ENCODE results near the gene RIC1. TPM values are rescaled to one million over a fixed set of nuclear protein-coding genes. Genes with fewer than 3 reads are reported as not detected.
A peak's percentile ranks its signal among the peaks of the same experiment; 100 is the strongest.

Gene RIC1
- total and polyA plus RNA-seq, 2 of the 13 experiments (the other 11 are each of a cell fraction or from before 2014, with no cell fraction given) = 18.2 to 19.0 TPM

DNA sequence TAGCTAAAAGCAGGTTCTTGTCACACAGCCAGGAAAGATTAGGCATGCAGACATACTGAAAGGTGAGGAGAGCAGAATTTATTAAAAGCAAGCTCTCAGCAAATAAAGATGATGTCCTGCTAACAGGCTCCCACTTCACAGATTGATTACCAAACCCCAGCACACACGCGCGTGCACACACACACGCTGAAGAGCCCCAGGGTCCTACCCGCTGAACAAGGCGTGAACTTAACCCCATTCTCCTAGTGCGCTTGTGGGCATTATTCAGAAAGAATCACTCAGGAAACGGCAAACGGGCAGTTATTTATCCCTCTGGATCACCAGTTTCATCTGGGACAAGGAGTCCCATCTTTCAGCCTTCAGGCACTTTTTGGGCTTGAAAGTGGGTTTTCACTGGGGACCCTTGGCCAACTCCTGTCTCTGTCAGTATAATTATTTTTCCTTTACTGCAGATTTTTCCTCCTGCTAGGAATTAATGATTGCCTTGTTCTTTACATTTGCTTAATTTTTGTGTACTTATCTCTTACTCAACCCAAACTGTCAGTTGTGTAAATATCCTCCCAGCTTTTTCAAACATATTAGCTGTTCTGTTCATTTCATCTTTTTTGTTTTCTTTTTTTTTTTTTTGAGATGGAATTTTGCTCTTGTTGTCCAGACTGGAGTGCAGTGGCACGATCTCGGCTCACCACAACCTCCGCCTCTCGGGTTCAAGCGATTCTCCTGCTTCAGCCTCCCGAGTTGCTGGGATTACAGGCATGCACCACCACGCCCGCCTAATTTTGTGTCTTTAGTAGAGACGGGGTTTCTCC lies 92.6 kb downstream of the RIC1 start (continued):
- TF ChIP-seq NFYB (CRISPR knock-in tag; IDR thresholded peaks at IDR 0.05) (no peak), TBL1XR1 (IDR thresholded peaks at IDR 0.05; ENCODE audit: borderline replicate concordance, low read length, partially characterized antibody) (peak; percentile 76), TP53 (CRISPR knock-in tag; conservative IDR thresholded peaks at IDR 0.05) (no peak), ZNF670 (CRISPR knock-in tag; IDR thresholded peaks at IDR 0.05; ENCODE audit: borderline replicate concordance) (0 out of 2 replicates have a peak, but pooled peaks have one; percentile 35), KDM1A (CRISPR knock-in tag; IDR thresholded peaks at IDR 0.05) (peak; percentile 94), SP1 (IDR thresholded peaks at IDR 0.05) (no peak), SP1 (CRISPR knock-in tag; IDR thresholded peaks at IDR 0.05) (no peak), POLR2AphosphoS5 (IDR thresholded peaks at IDR 0.05; ENCODE audit: low read depth, low read length) (no peak), ZNF878 (CRISPR knock-in tag; IDR thresholded peaks at IDR 0.05) (no peak), RBM39 (IDR thresholded peaks at IDR 0.05; ENCODE audit: low read depth, low read length, poor library complexity, severe bottlenecking) (no peak), HNRNPLL (IDR thresholded peaks at IDR 0.05; ENCODE audit: low read depth, low read length, poor library complexity, severe bottlenecking) (no peak), THYN1 (CRISPR knock-in tag; IDR thresholded peaks at IDR 0.05; ENCODE audit: borderline replicate concordance, low read depth) (no peak), HNF4G (IDR thresholded peaks at IDR 0.05; ENCODE audit: borderline replicate concordance, low read depth, low read length) (0 out of 2 replicates have a peak, but pooled peaks have one; percentile 13), HNF4G (CRISPR knock-in tag; IDR thresholded peaks at IDR 0.05; ENCODE audit: borderline replicate concordance, low read depth) (no peak), HCFC1 (IDR thresholded peaks at IDR 0.05; ENCODE audit: low read depth, low read length) (no peak), ZNF383 (CRISPR knock-in tag; IDR thresholded peaks at IDR 0.05; ENCODE audit: borderline replicate concordance) (no peak), USF2 (IDR thresholded peaks at IDR 0.05; ENCODE audit: low read depth, low read length) (no peak), USF2 (CRISPR knock-in tag; IDR thresholded peaks at IDR 0.05; ENCODE audit: borderline replicate concordance) (no peak), HMG20A (CRISPR knock-in tag; IDR thresholded peaks at IDR 0.05; ENCODE audit: borderline replicate concordance) (peak; percentile 88; the same call in 1 of the 2 replicates), NCOA2 (CRISPR knock-in tag; IDR thresholded peaks at IDR 0.05) (peak; percentile 91)
- TF ChIP-seq, protein P1, sequence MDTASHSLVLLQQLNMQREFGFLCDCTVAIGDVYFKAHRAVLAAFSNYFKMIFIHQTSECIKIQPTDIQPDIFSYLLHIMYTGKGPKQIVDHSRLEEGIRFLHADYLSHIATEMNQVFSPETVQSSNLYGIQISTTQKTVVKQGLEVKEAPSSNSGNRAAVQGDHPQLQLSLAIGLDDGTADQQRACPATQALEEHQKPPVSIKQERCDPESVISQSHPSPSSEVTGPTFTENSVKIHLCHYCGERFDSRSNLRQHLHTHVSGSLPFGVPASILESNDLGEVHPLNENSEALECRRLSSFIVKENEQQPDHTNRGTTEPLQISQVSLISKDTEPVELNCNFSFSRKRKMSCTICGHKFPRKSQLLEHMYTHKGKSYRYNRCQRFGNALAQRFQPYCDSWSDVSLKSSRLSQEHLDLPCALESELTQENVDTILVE (CRISPR knock-in tag; IDR thresholded peaks at IDR 0.05) = peak; percentile 63; the same call in 1 of the 2 replicates
- TF ChIP-seq, protein P2, sequence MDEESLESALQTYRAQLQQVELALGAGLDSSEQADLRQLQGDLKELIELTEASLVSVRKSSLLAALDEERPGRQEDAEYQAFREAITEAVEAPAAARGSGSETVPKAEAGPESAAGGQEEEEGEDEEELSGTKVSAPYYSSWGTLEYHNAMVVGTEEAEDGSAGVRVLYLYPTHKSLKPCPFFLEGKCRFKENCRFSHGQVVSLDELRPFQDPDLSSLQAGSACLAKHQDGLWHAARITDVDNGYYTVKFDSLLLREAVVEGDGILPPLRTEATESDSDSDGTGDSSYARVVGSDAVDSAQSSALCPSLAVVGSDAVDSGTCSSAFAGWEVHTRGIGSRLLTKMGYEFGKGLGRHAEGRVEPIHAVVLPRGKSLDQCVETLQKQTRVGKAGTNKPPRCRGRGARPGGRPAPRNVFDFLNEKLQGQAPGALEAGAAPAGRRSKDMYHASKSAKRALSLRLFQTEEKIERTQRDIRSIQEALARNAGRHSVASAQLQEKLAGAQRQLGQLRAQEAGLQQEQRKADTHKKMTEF (CRISPR knock-in tag; IDR thresholded peaks at IDR 0.05) = peak; percentile 92
- TF ChIP-seq, protein P3, sequence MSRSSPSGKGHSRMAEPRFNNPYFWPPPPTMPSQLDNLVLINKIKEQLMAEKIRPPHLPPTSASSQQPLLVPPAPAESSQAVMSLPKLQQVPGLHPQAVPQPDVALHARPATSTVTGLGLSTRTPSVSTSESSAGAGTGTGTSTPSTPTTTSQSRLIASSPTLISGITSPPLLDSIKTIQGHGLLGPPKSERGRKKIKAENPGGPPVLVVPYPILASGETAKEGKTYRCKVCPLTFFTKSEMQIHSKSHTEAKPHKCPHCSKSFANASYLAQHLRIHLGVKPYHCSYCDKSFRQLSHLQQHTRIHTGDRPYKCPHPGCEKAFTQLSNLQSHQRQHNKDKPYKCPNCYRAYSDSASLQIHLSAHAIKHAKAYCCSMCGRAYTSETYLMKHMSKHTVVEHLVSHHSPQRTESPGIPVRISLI (CRISPR knock-in tag; IDR thresholded peaks at IDR 0.05; ENCODE audit: borderline replicate concordance) = peak; percentile 98
